Activated T-helper 1 cell treated with Interleukin-2 at 50 U/mL for 16 hours (primary cell): ENCODE results near the gene MX2.

Experiments
- DNase-seq: peaks from one replicate; pipeline ENCODE4 v3.0.0-alpha.2; 2020; ENCODE audit warnings: low read depth

Gene MX2

GRCh38 chr21:41438425-41439113 lies 76.7 kb downstream of the MX2 start:
- DNase-seq, result no peak

GRCh38 chr21:41439248-41439647 lies 77.4 kb downstream of the MX2 start:
- no peak for DNase-seq

GRCh38 chr21:41441546-41441945 lies 79.7 kb downstream of the MX2 start:
- no peak for DNase-seq

- DNase-seq, result no peak
Measured at GRCh38 chr21:41442481-41443186, 80.8 kb downstream of the MX2 start.

GRCh38 chr21:41443562-41443961 lies 81.7 kb downstream of the MX2 start:
- no peak for DNase-seq

- DNase-seq, result no peak
Measured at GRCh38 chr21:41444703-41445464, 83.1 kb downstream of the MX2 start.

- DNase-seq, result no peak
Measured at GRCh38 chr21:41445465-41445862, 83.6 kb downstream of the MX2 start.

GRCh38 chr21:41446586-41446985 lies 84.8 kb downstream of the MX2 start:
- no peak for DNase-seq

- DNase-seq, result no peak
Measured at GRCh38 chr21:41447356-41447755, 85.5 kb downstream of the MX2 start.

GRCh38 chr21:41449613-41450012 lies 87.8 kb downstream of the MX2 start:
- DNase-seq, result no peak

GRCh38 chr21:41451753-41452676 lies 90.2 kb downstream of the MX2 start:
- DNase-seq, result no peak

GRCh38 chr21:41453198-41453597 lies 91.4 kb downstream of the MX2 start:
- no peak for DNase-seq

- no peak for DNase-seq
Measured at GRCh38 chr21:41453761-41454160, 91.9 kb downstream of the MX2 start.

GRCh38 chr21:41458121-41458520 lies 96.3 kb downstream of the MX2 start:
- no peak for DNase-seq

- no peak for DNase-seq
Measured at GRCh38 chr21:41458559-41458958, 96.7 kb downstream of the MX2 start.
